CD4-positive, alpha-beta T cell treated with Interleukin-6 for 4 hours (primary cell): ENCODE results near the gene KCNK2.

Experiments used
- DNase-seq: peaks from one replicate; pipeline ENCODE4 v3.0.0-alpha.2; 2020; ENCODE audit warnings: mixed read lengths

Gene KCNK2

DNA sequence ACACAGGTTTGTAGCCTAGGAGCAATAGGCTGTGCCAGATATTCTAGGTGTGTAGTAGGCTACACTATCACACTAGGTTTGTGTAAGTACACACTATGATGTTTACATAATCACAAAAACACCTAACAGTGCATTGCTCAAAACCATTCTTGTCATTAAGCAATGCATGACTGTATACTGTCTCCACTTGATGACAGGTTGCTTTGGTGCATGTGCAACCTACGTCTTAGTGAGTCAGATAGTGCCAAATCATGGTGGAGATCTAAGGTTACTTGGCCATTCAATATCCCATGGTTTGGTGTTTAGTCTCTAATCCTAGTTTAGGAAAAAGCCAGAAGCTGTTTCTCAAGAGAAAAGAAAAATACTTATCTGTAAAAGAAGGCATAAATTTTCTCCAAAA is 181.1 kb downstream of the KCNK2 start:
- DNase-seq: no peak

DNA sequence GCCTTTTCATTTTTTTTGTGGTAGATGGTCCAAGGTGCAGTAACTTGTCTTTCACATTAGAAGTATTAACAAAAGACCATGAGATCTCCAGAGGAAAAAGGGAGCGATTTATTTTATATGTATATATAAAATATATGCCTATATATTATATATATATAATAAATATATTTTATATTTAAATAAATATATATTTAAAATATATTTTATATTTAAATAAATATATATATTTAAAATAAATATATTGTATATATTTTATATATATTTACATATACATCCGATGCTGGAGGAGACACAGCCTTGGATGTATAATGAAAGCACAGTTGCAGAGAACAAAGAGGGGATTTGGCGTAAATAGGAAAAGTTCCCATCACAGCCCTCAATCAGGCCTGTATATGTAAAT is 182.1 kb downstream of the KCNK2 start:
- DNase-seq: no peak

DNA sequence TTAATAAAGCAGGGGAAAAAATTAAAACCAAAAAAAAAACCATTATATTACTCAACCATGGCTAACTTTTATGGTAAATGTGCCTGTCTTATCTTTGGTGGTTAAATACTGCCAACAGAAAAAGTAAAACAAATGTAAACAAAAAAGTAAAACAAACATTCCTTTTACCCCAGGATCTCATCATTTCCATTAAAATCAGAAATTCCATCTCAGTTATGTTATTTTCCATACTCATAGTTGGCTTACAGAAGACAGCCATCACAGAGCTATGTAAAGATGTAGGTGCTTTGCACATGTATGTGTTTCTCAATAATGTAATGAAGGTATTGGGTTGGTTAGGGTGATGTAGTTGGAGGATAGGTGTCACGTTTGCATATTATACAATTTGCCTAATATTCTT is 185.0 kb downstream of the KCNK2 start:
- no peak for DNase-seq

DNA sequence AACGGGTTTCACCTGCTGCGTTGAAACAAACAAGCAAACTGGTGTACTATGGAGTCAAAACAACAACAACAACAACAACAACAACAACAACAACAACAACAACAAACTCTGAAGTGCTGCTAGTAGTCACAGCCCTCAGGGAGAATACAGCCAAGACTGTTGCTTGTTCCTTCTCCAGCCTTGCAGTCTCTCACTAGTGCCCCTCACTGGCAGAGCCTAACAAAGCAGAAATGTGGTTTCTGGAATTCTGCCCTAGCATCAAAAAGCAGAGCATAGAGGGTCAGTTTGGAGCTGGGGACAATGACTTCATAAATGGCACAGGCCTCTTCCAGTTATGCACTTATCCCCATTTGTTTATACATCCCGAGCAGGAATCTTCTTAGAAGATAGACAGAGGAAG is 187.4 kb downstream of the KCNK2 start:
- no peak for DNase-seq

DNA sequence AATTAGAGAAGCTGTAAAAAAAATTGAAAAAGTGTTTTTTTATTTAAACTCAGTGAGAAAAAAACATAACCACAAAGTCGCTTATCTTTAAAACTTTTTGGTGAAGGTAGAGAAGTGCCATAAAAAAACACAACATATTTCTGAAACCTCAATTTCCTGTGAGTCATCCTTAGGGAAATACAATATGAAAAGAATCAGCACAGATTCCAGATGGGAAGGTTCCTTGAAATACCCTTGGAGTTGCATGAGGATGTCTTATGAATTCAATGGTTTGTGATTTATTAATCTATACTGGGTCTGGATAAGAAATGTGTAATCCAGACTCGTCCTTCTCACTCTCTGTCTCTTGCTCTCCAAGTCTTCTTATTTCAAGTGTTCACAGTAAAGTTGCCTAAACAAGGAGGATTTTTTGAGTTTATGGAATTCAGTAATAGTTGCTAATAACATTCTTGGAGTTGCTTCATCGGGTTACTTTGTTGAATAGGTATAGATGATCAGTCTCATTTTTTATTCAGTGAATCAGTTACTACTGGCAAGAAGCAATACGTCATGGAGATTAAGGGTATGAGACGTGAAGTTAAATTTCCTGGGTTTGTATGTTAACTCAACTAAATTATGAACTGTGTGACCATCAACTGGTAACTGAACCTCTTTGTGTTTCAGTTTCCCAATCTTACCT is 191.4 kb downstream of the KCNK2 start:
- no peak for DNase-seq

DNA sequence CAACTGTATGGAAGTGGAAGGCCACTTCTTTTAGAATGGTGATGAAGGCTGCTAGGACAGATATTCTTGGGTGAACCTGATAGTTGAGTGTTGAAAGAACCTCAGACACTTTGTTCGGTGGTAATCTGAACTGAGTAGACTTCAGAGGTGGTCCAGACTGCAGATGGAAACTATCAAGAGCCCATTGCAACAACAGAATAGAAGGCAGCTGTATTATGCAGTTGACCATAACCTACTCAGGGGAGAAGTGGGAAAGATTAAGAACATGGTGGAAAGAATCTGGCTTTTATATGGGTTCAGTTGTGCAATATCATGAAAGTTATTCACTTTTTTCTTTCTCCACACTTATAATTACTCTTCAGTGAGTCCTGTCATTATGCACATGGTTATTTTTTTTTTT is 194.0 kb downstream of the KCNK2 start:
- no peak for DNase-seq

DNA sequence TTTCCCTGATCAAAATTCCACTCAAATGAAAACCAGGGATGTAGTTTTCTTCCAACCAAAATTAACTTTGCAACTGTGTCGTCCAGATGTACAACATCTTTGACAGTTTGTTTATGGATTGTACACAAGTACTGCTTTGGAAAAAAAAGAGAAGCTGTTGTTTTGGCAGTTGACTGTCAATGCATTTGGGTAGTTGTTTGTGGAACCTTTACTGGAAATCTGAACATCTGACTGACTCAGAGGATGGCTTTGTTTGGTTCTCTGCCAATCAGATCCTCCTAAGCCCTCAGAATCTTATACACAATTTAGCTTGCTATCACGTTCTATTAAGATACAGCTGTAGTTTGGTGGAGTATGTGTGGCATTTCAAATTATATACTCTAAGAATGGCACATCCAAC is 195.0 kb downstream of the KCNK2 start:
- DNase-seq: no peak

DNA sequence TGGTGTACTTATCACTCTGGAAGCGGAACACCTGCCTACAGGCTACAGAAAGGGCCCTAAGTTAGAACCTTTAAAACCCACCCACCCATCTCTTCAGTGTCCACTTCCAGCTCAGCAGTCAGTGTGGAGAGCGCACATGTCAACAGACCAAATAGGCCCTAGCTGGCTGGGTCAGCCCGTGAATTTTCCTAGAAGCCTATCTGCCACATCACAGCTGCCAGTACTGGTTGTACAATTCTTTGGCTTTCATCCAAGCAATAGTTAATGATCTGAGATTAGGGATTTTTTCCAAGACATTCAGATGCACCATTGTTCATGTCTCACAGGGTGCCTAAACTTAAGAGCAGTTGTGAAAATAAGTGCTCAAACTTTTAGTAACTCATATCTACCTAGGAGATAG is 197.1 kb downstream of the KCNK2 start:
- no peak for DNase-seq

DNA sequence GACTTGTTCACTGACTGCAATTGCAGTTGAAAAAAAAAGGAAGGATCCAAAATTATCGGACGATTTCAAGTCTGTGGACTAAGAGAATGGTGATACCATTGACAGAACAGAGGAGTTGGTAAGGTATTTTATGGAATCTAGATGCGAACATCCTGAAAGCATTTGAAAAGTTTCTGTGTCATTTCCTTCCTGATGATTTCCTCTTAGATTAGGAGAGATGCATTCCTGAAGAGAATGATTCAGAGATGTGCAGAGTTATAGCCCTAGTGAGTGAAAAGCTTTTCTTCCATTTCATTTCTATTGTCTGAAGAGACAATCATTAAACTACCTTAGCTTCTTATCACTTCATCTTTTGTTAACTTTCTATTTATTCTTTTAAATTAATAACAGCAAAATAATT is 200.0 kb downstream of the KCNK2 start:
- no peak for DNase-seq

DNA sequence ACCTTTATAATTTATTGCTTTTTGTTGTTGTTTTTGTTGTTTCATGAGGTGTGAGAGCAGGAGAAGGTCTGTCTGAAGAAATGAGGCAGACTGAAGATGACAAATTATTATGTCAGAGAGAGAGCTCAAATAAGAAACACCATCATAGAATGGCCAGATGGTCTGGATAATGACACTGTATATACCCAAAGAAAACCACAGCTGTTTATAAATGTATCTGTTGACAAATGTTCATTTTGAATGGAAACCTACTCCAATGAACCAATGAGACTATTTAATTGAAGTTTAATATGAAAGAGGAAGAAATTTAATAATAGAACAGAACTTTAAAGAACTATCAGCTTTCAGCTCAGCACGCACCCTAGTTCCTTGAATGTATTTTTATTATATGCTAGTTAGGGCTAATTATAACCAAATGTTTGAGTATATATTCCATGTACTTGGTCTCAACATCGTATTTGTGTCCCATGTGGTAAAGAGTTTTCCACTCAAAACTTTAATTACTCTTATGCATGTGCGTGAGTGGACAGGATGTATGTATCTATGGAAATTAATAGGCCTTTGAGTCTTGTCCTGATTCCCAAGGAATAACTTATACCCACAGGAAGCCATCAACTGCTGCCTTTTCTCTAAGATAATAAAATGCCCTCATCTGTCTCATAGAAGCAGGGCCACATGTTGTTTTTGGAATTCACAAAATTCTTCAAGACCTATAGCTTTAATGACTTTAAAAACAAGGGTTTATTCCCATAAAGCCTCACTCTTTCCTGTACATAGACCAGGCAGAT is 202.7 kb downstream of the KCNK2 start:
- DNase-seq: no peak
